HG03139 (cell line): ENCODE data around the gene PPAN.

Experiments
- ATAC-seq: cut with Tn5 transposase; IDR thresholded peaks from one replicate; pipeline ENCODE4 v1.9.1; 2021; ENCODE audit not compliant: unreplicated experiment

Gene PPAN

DNA sequence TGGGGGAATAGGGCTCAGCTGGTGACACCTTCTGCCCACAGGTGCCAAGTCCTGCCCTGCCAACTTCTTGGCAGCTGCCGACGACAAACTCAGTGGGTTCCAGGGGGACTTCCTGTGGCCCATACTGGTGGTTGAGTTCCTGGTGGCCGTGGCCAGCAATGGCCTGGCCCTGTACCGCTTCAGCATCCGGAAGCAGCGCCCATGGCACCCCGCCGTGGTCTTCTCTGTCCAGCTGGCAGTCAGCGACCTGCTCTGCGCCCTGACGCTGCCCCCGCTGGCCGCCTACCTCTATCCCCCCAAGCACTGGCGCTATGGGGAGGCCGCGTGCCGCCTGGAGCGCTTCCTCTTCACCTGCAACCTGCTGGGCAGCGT lies 7.4 kb downstream of the PPAN start:
- ATAC-seq: no peak

DNA sequence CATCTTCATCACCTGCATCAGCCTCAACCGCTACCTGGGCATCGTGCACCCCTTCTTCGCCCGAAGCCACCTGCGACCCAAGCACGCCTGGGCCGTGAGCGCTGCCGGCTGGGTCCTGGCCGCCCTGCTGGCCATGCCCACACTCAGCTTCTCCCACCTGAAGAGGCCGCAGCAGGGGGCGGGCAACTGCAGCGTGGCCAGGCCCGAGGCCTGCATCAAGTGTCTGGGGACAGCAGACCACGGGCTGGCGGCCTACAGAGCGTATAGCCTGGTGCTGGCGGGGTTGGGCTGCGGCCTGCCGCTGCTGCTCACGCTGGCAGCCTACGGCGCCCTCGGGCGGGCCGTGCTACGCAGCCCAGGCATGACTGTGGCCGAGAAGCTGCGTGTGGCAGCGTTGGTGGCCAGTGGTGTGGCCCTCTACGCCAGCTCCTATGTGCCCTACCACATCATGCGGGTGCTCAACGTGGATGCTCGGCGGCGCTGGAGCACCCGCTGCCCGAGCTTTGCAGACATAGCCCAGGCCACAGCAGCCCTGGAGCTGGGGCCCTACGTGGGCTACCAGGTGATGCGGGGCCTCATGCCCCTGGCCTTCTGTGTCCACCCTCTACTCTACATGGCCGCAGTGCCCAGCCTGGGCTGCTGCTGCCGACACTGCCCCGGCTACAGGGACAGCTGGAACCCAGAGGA lies 7.9 kb downstream of the PPAN start:
- ATAC-seq: no peak

DNA sequence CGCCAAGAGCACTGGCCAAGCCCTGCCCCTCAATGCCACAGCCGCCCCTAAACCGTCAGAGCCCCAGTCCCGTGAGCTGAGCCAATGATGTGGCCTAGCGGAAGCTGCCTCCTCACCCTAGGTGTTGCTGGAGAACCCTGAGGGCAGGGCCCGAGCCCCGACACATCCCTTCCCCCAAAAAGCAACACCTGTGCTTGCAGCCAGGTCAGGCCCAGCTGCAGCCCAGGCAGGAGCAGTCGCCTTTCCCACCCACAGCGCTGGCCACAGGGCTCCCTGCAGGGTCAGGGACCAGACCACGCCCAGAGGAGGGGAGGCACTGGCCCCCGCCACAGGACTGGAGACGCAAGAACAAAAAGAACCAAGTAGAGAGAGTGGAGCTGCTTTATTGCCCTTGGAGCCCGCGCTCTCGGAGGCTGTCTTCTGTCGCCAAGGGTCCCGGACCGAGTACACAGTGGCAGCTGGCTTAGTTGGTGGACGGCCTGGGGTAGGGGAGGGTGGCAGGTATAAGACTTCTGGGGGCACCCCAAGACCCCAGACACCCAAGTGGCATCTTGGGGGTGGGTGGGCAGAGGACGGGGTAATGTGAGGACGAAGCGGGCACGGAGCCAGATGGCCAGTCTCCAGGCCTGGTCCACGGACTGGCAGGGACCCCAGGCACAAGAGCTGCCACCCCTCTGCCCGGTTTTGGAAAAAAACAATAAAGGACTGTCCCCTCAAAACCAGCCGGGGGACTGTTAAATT lies 8.7 kb downstream of the PPAN start:
- ATAC-seq: no peak

DNA sequence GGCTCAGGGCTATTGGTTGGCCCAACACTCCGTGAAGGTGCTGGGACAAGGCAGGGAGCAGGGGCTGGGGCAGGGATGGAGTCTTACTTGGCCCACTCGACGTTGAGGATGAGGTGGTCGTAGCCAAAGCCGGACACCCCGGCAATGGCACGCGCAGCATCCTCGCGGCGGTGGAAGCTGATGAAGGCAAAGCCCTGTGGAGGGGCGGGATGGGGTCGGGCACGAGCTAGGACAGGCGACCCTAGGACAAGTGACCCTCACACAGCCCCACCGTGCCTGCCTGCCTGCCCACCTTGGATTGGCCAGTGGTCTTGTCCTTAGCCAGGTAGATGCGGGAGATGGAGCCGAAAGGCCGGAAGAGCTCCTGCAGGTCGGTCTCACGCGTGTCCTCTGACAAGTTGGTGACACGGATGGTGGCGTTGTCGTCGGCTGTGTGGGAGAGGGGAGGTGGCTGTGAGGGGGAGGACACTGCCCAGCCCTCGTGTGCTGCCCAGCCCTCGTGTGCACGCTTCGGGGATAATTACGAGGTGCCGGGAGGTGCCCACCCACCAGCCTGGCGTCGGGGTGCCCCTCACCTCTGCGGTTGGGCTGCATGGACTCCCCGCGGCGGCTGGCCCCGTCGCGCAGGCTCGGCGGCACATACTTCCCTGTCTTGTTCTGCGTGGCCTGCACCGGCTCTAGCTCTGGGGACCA lies 9.4 kb downstream of the PPAN start:
- no peak for ATAC-seq

DNA sequence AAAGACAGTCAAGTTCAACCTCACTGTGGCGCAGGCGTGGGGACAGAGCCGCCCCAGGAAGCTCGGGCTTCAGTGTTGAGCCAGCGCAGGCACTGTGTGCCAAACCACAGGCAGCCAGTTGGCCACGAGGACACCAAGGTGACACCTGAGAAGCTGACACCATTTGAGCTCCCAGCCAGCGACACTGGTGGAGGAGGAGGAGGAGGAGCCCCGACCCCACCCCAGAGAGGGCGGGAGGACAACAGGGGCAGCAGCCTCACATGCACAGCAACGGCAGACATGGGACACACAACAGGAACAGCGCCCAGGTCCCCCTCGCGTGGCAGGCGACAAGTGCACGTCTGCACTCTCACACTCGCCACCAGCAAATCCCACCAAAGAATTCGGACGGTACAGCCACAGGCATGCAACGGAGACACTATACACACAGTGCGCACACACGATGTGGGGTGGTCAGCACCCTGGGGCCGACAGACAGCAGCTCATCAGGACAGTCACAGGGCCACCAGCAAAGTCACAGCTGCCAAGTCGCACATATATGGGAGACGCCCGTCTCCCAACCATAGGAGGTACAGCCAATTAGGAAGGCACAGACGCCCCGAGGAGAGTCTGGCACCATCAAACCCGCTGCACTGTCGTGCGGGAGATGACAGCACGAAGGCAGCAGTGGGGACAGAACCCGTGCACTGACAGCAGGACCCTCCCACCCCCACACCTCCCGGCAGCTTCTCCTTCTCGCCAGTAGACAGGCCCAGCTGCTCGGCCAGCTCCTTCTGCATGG lies 10.1 kb downstream of the PPAN start:
- ATAC-seq: no peak

DNA sequence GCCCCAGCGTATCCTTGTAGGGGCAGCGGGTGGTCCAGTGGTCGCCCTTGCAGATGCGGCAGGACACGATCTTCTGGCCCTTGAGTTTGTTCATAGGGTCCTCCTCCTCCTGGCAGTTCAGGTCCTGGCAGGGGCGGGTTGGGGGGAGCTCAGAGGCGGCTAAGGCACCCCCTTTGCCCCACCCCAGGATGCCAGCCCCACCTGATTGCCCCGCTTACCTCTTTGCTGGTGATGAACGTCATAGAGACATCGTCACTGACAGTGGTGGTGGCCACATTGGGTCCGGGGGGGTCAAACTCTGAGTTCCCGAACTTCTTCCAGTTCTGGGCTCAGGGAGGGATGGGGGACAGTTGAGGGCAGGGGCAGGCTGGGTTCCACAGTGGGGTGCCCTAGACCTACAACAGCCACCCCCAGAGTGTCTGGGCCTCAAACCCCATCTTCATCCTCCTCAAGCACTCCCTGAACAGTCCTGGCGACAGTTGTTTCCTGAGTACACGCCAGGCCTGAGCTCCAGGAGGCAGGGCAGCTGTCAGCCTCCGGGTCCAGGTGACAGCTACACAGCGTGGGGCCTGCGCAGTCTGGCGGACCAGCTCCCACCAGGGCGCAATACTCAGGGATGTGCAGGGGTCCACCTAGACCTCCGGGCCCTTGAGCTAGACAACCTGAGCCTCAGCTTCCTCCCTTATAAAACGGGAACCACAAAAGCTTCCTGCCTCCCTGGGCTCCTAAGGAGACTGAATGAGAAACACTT lies 10.9 kb downstream of the PPAN start:
- ATAC-seq: no peak

DNA sequence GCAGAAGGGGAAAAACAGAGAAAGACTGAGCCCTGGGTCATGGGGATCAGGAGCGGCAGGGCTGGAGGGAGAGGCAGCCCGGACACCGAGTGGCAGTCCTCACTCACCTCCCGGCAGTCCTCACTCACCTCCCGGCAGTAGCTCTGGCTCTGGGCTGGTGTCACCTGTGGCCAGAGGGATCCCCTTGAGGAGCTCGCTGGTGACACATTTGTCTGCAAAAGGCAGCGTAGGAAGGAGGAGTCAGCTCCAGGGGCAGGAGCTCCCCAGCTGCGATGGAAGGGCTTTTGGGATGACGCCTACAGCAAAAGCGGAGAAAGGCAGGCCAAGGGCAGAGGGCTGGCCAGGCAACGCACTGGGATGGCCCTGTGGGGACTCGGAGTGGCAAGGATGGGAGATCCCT lies 12.8 kb downstream of the PPAN start:
- ATAC-seq: no peak

DNA sequence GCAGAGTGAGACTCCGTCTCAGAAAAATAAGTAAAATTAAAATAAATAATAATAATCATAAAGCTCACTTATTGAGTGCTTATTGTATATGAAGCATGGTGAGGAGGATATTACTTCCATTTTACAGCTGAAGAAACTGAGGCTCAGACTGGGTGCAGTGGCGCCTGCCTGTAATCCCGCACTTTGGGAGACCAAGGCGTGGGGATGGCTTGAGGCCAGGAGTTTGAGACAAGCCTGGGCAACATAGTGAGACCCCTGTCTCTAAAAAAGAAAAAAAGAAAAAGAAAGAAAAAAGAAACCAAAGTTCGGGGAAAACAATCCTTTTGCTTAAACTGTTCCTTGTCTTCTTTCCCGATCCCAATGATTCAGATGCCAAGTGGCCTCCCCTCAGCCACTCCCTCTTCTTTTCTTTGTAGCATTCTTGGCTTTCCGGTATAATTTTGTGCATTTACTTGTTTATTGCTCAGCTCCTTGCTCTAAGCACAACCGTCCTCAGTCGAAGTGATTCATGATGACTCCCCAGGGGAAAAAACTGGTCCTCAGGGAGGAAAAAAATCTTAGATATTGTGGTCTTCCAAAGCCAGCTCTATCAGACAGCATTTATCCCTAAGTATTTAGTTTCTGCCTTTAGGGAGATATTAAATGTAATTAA lies 14.5 kb downstream of the PPAN start:
- no peak for ATAC-seq

DNA sequence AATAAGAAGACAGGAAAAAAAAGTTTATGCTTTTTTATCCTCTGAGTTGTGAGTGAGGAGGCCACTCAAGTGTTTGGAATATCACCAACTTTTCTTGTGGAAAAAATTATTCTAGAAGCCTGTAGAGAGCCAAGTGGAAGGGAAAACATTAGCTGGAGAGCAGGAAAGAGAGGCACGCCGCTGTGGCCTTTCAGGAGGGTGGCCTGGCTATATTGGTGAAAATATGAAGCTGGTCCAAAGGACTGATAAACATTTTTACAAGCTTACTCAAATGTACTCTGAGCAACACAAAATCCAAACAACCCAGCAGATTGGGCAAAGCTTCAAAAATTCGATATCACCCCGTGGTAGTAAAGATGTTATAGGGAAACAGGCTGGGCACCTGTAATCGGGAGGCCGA lies 15.9 kb downstream of the PPAN start:
- ATAC-seq: no peak

DNA sequence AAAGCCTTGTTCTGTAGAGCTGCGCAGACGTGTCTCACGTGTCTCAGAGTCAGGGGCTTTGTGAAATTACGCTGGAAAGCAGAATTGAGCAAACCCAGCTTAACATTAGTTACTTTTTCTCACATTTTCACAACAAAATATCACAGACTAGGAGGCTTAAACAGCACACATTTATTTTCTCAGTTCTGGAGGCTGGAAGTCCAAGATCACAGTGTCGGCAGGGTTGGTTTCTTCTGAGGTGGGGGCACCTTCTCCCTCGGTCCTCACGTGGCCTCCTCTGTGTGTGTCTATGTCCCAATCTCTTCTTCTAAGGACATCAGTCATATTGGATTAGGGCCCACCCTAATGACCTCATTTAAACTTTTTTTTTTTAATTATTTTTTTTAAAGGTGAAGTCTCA lies 18.3 kb downstream of the PPAN start:
- ATAC-seq: no peak

DNA sequence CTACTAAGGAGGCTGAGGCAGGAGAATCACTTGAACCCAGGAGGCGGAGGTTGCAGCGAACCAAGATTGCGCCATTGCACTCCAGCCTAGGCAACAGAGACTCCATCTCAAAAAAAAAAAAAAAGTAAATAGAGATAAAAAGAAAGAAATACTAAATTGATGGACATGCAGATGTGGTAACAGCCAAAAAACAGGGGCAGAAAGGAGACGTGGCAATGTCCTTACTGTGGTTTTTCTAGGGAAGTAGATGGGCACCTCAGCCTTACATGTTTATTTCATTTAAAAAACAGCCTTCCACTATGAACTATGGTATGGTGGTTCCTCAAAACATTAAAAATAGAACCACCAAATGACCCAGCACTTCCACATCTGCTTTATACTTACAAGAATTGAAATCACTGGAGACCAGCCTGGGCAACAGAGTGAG lies 20.1 kb downstream of the PPAN start:
- ATAC-seq: no peak

DNA sequence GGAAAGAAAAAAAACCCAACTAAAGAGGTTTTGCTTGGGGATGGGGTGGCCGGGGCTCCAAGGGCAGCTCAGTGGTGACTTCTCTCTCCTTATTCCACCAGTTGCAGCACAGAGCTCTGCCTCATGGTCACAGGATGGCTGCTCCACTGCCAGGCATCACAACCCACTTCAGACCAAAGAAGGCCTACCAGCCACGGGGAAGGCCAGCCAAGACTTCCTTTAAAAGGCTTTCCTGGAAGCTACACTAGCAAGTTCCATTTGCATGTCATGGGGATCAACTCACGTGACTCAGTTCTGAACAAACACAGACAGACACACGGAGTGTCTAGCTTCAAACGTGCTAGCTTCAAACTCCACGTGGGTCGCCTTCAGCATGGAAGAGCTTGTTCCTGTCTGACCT lies 26.7 kb downstream of the PPAN start:
- ATAC-seq: no peak

DNA sequence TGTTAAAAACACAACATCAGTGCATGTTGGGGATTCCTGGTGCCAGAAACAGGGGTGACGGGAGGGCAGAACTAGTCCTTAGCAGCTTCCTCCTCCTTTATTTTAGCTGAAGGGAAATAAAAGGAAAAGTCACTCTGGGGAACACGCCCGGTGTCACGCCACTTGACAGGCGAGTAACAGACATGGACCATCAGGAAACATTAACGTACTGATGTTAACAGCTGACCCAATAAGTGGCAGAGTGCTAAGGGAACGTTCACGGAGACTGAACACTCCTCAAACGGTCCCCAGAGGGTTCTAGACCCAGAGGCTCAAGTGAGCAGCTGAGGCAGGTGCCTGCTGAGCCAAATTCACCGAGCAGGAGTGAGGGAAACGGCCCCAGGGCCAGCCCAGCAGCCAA lies 27.4 kb downstream of the PPAN start:
- no peak for ATAC-seq

DNA sequence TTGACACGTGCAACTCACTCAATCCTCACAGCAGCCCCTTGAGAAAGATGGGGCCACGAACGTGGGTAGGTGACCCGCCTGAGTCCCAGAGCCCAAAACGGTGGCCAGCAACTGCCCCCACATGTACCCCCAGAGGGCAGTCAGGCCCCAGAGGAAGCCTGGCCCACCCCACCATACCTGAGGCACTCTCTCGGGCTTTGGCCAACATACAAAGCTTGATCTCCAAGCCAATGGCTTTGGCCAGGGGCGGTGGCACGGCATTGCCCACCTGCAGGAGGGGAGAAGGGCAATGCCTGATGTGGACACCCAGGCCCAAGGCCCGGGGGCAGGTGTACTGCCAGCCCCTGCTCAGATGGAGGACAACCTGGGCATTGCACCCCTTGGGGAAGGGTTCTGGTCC lies 27.9 kb downstream of the PPAN start:
- no peak for ATAC-seq

DNA sequence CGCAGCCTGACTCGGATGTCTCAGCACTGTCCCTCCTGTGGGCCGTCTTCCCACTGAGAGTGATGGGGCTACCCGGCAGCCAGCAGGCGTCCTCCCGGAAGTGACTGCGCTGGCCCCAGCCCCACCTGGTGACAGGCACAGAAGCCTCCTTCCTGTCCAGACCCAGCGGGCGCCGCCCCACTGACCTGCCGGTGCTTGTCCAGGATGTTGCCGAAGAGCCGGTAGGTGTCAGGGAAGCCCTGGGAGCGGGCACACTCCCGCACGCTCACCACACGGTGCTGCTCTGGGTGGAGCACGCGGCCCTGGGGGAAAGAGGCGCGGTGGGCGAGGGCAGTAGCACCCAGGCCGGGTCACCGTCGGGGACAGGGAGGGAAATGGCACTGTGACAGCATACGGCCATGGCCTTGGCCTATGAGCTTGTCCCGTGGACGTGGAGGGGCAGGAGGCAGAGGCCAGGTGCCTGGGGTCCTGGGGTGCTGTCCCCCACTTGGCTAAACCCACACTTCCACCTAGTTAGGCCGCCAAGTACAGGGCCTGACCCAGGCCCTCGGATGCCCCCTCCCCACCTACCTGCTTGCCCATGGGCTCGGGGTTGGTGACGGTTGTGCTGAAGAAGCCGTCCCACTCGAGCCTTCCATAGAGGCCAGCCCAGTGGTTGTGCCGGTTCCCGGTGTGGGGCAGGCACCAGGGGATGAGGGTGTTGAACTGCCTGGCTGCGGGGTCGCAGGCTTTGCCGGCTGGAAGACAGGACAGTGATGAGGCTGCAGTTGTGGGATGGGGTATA lies 29.6 kb downstream of the PPAN start:
- no peak for ATAC-seq

DNA sequence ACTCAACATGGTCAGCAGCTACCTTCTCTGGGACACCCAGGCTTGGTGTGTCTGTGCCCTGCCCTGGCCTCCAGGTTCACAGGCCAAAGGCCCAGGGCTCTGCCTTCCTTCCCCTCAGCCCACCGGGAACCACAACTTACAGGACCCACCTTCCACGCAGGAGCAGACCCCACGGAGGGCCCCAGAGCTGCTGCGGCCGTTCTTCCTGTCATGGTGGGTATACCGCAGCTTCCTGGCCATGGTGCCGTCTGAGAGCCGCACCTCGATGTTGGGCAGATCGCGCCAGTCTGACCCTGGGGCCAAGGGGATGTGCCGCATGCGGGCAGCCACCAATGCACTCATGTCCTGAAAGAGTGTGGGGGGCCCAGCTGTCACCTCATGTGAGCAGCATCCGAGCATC lies 30.8 kb downstream of the PPAN start:
- no peak for ATAC-seq

DNA sequence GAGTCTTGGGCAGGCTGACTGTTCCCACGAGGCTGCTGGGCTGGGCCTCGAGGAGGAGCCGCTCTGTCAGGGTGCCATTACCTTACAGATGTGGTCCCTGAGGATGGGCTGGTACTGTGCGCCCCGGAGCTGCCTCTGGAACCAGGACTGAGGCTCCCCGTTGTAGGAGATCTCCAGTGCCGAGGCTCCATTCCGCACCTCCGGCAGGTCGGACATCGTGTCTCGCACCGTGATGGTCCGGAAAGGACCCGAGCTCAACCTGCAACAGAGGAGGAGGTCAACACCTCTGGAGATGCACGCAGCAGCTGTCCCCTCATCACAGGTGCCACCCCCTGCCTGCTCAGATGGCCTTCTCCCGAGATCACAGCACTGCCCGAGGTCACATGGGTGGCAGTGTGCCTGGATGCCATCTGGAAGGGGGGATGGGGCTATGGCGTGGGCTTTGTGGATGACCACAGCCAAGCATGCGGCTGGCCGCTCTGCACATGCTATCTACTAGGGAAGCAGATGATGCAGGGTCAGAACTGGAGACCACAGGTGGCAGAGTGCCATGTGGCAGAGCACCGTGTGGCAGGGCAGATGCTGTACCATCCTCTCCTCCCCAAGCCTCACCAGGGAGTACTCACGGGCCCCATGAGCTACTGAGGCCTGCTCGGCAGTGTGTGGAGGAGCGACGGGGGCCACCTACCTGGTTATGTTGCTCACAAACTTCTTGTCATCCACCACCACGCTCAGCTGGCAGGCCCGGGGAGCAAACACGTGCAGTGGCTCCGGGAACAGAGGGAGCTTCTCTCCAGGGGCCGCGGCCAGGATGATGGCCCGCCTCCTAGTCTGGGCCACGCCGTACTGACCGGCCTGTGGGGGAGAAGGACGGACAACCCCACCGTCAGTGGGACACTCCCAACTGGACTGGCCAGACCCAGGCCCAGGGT lies 31.9 kb downstream of the PPAN start:
- no peak for ATAC-seq
